Vagina (tissue), 2 donors: Measurements from ENCODE around the gene ALS2CL.

Experiments used
- POLR2A ChIP-seq, 2 donors: fragments of 450-650 bp; IDR thresholded peaks; one replicate each; pipeline ENCODE4 v1.6.1; 2017; ENCODE audit warnings: antibody characterized with exemption in 2 of 2, mild to moderate bottlenecking in 2 of 2, moderate library complexity in 2 of 2
- POLR2AphosphoS5 ChIP-seq, 2 donors: sonication (generic); formaldehyde crosslinking; IDR thresholded peaks; one replicate each; pipeline ENCODE4 v1.9.0; 2017; ENCODE audit warnings: antibody characterized with exemption in 2 of 2, mild to moderate bottlenecking in 2 of 2, low read depth in 1 of 2; ENCODE audit not compliant: insufficient read depth in 1 of 2
- TF ChIP-seq, protein P1 (sequence below), 3 experiments: fragments of 450-650 bp in 2 of 3; fragments of 200-600 bp in 1 of 3; sonication (generic) in 1 of 3; IDR thresholded peaks; one replicate each; pipeline ENCODE4 v1.5.1; 2017 to 2019; ENCODE audit warnings: antibody characterized with exemption in 3 of 3, mild to moderate bottlenecking in 2 of 3, moderate library complexity in 2 of 3

DNA sequence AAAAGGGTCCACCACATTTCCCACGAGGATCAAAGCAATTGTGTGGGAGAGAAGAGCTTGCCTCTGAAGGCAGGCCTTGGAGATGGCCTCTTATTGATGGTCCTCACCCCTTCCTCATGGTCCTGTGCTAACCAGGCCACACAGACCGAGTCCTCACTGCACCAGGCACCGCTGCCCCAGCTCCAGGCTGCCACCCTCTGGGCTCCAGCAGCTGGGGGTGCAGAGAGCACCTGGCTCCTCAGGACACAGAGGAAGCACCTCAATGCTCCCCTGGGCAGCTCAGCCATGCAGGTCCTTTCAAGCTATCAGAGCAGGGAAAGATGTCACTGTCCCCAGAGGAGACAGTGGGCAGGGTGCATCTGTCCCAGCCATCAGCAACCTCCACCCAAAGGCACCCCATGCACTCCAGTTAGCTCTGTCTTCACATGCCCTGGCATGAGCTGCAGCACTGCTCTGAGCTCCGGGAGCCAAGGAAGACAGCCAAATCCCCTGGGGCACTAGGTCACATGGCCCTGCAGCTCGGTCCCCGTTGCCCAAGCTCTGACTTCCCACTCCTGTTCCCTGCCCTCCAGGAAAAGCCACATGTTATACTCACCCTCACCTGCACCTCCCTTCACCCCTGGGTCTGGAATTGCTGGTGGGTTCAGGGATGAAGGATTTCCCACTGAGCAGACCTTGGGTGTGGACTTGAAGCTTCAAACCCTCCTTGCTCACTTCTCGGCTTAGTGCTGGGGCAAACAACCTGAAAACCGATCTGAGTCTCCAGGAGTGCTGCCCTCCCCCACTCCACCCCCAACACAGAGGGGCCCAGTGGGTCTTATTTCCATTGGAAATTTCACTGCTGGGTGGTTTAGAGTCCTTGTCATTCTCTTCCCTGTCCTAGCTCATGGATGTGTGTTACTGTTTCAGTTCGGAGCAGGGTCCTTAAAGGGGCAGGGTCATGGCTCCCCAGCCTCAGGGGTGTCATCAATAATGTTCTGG is 32.6 kb downstream of the ALS2CL start:
- TF ChIP-seq, protein P1, sequence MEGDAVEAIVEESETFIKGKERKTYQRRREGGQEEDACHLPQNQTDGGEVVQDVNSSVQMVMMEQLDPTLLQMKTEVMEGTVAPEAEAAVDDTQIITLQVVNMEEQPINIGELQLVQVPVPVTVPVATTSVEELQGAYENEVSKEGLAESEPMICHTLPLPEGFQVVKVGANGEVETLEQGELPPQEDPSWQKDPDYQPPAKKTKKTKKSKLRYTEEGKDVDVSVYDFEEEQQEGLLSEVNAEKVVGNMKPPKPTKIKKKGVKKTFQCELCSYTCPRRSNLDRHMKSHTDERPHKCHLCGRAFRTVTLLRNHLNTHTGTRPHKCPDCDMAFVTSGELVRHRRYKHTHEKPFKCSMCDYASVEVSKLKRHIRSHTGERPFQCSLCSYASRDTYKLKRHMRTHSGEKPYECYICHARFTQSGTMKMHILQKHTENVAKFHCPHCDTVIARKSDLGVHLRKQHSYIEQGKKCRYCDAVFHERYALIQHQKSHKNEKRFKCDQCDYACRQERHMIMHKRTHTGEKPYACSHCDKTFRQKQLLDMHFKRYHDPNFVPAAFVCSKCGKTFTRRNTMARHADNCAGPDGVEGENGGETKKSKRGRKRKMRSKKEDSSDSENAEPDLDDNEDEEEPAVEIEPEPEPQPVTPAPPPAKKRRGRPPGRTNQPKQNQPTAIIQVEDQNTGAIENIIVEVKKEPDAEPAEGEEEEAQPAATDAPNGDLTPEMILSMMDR (IDR thresholded peaks at IDR 0.05) = no peak
- TF ChIP-seq POLR2A (IDR thresholded peaks at IDR 0.05) (no peak), POLR2AphosphoS5 (IDR thresholded peaks at IDR 0.05; ENCODE audit: insufficient read depth in 1 of 2, low read depth in 1 of 2) (no peak)
